Left lobe of liver (tissue), 2 donors: Measurements from ENCODE around the gene PTPRT. TPM values are rescaled to one million over a fixed set of nuclear protein-coding genes. Genes with fewer than 3 reads are reported as not detected.

Experiments
- ATAC-seq: fragments of 200-7000 bp; cut with Tn5 transposase; one replicate; pipeline ENCODE4 v1.9.1; 2020; ENCODE audit warnings: mild to moderate bottlenecking, moderate library complexity
- DNase-seq: peaks from one replicate; pipeline ENCODE4 v3.0.0-alpha.2; 2020; ENCODE audit warnings: low spot score
- total RNA-seq: library from RNA; stranded (reverse); gene quantifications from one replicate; pipeline ENCODE4 v1.2.1, GENCODE V29; 2021
- donor health status: DM: no; HTN: no; CAD: no; lungs with moderate emphysema.
- donor health status: DM: no; HTN: yes; CAD: no.

Gene PTPRT
- total RNA-seq, 1 donor from 2014 or later = 0.88 TPM

DNA sequence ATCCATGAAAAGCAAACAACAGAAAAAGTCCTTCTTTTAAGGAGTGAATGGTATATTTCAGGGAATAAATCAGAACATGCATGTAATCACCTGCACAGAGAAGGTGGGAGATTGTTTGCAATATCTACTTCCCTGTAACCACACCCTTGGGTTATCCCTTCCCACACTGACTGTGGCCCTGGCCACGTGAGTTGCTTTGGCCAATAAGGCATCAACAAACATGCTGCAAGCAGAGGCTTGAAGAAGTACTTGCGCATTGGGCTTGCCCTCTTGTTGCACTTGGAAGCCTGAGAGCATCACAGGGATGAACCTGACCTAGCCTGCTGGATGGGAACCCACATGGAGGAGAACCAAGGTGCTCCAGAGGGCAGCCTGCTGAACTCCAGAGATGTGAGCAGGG is 208.5 kb downstream of the PTPRT start:
- no peak for DNase-seq
- no peak for ATAC-seq

DNA sequence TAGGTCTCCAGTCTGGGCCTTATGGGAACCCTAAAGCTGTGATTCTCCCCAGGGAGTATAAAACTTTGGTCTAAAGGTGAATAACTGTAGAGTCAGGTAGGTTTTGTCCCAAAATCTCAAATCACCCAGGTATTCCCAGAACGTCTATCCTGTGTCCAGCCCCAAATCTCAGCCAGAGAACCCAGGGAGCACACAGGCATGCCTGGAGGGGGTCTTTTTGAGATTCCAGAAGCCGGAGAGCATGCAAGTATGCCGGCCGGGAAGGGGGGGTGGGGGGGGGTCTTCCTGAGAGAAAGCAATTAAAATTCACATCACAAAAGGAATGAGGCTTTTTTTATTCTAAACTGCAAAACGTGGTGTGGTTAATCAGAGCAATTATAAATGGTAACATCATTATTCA is 210.0 kb downstream of the PTPRT start:
- DNase-seq (no peak), ATAC-seq (no peak)

DNA sequence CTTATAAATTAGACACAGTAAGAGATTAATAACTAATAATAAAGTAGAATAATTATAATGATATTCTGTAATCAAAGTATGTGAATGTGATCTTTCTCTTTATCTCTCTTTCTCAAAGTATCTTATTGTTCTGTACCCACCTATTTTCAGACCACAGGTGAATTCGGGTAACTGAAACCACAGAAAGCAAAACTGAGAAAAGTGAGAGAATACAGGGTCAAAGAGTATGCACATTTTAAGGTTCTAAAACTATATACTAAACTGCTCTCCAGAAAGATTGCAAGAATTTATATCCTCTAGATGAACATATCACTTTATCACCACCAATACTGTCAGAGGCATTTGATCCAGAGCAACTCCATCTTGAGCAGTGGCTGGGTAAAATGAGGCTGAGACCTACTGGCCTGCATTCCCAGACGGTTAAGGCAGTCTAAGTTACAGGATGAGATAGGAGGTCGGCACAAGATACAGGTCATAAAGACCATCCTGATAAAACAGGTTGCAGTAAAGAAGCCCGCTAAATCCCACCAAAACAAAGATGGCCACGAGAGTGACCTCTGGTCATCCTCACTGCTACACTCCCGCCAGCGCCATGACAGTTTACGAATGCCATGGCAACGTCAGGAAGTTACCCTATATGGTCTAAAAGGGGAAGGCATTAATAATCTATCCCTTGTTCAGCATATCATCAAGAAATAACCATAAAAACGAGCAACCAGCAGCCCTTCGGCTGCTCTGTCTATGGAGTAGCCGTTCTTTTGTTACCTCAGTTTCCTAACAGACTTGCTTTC is 211.3 kb downstream of the PTPRT start:
- ATAC-seq (no peak), DNase-seq (no peak)

DNA sequence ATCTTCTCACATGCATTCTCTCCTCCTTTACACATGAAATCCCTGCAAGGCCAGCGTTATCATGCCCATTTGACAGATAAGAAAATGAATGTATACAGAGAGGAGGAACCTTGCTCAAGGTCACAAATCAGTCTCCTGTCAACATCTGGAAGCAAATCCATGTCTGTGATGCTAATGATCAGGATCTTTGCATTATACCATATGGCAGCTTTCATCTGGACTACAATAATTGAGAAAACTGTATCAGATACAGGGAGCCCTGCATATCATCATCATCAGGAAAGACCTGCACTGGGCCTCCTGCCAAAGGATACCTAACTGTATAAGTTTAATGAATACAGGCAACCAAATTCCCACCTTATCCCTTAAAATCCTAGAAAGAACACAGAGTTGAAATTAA is 213.7 kb downstream of the PTPRT start:
- no peak for ATAC-seq
- DNase-seq = no peak

DNA sequence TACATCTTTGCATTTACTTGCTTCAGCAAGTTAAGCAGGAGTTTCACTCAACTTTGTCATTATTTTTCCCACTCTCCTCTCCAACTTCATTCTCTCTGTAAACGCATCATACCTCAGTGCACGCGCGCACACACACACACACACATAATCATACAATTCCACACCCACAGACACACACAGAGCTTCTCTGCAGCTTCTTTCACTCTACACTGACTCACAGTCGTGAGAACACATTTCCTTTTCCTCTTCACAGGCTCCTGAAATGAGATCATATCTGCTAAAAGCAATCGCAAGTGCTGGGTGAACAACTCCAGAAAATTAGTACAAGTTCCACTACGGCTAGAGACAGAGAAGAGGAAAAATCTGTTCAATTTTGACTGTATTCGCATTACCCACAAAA is 215.4 kb downstream of the PTPRT start:
- ATAC-seq = no peak
- DNase-seq = no peak

DNA sequence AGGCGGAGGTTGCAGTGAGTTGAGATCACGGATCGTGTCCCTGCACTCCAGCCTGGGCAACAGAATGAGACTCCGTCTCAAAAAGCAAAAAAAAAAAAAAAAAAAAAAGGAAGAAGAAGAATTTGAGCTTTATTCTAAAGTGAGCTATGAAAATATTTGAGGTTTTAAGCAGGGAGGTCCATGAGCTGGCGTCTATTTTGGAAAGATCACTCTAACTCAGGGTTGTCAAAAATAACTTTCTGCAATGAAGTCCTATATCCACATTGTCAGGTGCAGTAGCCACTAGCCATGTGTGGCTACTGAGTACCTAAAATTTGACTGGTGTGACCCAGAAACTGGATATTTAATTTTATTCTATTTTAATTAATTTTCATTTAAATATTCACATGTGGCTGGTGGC is 217.1 kb downstream of the PTPRT start:
- no peak for ATAC-seq

DNA sequence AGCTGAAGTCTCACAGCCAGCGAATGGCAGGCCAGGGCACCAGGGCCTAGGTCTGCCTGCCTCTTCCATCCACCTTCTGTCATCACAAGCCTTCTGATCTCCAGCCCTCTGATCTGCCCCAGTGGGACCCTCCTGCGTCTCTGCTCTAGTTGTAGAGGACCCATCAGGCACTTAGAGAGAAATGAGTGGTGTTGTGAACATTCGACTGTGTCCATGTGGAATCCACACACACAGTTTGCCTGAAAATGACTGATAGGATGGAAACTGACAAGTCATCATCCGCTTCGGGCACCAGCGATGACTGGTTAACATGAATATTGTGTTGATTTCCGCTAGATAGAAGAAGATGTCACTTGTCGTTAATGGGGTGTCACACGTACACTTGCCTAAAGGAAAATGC is 221.0 kb downstream of the PTPRT start:
- ATAC-seq = no peak

More for the DNA sequence above, 217.1 kb downstream of the PTPRT start:
- DNase-seq = no peak

DNA sequence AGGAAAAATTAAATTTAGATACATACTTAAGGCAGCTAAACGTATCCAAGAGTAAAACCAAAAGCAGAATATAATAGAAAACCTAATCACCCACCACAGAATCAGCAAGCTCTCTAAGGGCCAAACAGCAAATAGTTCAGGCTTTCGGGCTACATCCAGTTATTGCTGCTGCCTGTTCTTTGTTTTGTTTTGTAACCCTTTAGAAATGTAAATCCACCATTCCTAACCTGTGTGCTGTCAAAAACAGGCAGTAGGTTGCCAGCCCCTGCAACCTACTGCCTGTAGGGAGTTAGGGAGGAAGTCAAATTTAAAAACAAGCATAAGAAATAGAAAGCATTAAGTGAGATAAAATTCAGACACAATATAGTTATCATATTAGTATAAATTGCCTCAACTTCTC is 225.9 kb downstream of the PTPRT start:
- ATAC-seq = no peak
- DNase-seq = no peak

More for the DNA sequence above, 221.0 kb downstream of the PTPRT start:
- no peak for DNase-seq

DNA sequence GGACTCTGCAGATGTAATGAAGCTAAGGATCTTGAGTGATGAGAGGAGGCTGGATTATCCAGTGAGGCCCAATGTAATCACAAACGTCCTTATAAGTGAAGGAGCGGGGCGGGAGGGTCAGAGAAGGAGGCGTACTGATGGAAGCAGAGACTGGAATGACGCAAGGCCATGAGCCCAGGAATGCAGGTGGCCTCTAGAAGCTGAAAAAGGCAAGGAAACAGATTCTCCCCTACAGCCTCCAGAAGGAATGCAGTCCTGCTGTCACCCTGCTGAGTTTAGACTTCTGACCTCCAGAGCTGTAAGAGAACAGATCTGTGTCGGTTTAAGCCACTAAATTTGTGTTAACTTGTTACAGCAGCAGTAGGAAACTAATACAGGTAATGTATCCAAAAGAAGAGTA is 227.9 kb downstream of the PTPRT start:
- DNase-seq (no peak), ATAC-seq (no peak)

DNA sequence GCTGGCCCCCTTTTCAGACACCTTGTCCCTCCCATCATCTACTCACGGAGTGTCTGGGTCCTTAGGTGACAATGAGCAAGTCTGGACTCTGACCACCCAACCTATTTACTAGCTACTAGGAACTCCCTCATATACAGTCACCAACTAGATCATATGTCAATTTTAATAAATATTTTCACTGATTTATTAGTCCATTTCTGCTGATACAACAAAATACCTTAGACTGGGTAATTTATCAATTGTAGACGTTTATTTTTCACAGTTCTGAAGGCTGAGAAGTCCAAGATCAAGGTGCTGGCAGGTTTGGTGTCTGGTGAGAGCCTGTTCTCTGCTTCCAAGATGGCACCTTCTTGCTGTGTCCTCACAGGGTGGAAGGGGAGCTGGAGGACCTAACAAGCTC is 229.7 kb downstream of the PTPRT start:
- ATAC-seq (no peak), DNase-seq (no peak)

DNA sequence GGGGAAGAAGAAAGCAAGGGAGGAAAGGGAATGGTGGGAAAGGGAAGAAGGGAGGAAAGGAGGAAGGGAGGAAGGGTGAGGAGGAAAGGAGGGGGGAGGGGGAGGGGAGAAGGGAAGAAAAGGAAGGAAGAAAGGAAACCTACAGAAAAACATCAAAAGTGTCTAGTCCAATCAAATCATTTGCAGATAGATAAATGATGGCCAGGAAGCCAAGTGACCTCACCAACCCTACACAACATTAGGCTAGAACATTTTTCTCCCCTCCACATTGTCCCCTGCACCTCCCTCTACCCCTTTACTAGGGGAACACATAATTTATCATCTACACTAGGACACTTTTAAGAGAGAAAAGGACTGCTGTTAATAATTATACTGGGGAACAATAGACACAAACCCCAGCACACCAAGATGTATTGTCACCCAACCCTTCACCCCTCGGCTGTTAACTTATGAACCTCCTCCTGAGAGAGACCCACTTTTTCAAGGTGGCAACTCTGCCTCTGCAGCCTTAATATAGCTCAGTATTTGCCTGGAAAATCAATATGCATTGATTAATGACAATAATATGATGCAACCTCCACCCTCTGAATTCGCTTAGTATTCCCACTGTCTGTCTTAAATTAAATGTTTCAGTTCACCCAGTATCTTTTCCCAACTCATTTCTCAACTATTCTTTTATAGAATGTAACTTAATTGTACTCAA is 231.2 kb downstream of the PTPRT start:
- ATAC-seq = no peak
- no peak for DNase-seq

DNA sequence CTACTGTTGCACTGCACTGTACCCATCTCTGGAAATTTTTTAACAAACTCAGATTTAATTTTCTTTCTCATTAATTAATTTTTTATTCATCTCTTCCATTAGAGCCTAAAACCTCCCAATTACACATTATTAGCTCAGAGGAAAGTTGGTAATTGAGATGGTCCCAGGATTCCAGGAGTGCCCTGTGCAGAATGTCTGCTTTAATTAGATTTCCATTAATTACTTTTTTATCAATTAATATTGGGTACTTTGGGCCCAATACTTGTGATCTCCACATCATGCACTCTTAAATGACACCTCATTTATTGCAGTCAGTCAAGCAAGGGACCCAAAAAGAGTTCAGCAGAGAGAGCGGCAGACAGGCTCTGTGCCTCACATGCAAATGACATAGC is 232.0 kb downstream of the PTPRT start:
- DNase-seq (no peak), ATAC-seq (no peak)

DNA sequence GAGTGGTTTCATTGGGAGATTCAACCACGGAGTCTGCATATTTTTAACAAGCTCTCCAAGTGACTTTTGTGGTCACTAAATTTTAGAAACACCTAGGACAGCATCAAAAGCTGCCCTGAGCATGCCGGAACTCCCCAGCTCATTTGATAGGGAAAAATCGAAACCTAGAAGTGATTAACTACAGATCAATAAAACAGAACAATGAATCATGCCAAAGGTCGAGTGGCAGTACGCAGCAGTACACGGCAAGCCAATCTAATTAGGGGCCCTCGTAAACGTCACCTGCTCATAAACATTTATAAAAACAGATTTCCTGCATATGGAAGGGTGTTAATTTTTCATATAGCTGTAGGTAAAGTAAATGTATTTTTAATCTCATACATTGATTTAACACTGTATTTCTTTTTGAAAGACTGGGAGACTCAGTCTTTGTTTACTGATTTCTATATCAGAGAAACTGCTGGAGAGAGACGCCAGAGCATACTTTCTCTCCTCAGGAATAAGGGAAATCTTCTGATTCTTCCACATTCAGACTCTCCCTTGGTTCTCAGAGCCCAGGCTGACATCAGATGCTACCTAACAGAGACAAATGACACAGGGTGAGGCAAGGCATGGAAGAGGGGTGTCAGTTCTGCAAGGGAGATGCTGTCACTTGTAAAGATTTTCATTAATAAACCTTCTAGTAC is 232.5 kb downstream of the PTPRT start:
- ATAC-seq (peak; percentile 72), DNase-seq (no peak)

DNA sequence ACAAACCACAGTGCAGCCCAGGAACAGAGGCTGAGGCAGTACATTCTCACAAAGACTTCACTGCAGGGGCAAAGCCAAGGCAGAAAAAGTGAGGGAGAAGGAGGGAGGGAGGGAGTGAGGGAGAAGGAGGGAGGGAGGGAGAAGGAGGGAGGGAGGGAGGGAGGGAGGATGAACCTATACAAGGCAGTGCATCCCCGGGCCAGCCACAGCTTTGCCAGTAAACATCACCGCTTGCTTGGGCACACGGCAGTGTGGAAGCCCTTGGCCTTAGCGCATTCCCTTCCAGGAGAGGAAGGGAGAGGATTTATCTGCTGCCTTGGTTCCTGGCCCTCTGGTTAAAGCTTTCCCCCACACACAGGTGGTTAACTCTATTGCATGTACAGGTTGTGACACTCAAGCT is 234.0 kb downstream of the PTPRT start:
- DNase-seq = no peak
- no peak for ATAC-seq

DNA sequence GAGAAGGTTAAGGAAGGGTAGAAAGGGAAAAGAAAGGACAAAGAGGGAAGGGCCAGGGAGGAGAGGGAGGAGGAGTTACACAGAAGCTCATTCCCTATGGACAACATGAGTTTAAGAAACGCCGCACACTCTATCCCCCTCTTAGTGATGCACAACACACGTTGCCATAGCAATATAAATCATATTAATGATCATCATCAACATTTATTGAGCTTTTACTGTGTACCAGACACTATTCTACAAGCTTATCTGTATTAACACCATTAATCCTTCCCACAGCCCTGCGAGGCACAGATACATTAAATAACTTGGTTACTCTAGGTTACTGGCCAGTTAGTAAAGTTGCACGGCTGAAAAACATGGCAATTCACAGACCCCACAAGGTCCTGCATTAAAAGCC is 234.8 kb downstream of the PTPRT start:
- no peak for DNase-seq
- ATAC-seq = no peak

DNA sequence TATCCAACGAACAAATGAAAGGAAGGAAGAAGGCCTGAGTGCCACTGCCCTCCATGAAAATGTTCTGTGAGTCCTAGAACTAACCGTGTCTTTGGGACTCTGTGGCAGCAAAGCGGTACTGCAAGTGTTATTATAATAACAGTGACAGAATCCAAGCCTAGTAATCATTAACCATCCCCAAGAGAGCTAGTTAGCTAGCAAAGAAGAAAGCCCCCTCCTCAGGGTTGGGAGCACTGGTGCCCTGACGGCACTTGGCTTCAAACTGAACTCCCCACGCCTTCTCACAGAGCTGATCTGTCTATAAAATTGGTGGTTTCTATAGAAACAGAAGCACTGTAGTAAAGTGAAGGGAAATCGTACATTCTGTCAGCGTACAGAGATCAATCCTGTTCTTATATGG is 239.8 kb downstream of the PTPRT start:
- ATAC-seq (peak; percentile 80), DNase-seq (no peak)

DNA sequence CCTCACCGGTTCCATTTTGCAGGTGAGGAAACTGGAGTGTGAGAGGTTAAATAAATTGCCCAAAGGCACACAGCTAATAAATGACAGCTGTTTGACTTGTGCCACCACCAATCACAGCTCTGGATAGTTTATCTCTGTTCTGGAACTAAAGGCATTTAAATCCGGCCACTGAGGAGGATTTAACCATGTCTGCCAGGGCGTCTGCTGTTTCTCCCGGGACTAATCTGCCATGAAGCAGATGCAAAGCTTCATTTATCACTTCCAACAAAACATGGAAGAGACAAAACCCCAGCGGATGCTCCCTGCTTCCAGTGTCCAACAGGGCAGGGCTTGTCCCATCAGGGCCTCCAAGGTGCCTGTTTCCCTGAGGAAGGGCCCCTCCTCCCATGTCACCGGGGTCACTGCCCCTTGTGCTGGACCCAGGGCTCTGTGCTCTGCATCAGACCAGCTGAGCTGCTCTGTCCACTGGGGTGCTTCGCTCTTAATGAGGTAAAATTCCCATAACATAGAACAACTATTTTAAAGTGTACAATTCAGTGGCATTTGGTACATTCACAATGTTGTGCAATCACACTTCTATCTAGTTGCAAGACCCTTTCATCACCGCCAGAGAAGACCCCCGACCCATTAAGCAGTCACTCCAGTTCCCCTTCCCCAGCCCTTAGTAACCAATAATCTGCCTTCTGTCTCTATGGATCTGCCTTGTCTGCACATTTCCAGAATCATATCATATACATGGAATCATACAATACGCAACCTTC is 244.3 kb downstream of the PTPRT start:
- DNase-seq (no peak), ATAC-seq (peak; percentile 11)

DNA sequence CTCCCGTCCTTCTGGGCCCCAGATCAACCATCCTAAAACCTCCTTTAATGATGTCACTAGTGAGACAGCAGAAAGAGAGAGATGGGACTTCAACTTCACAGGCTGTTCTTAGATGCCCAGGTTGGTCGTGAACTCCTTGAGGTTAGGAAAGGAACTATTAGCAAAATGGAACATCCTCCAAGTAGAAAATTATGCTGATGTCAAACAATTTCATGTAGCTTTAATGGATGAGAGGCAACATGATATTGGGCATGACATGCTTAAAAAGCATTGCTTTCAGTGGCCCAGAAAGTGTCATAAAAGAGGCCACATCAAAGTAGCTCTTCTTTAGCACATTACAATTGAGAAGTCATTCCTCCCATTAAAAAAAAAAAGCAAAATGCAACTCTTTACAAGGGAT is 248.1 kb downstream of the PTPRT start:
- DNase-seq (no peak), ATAC-seq (no peak)

DNA sequence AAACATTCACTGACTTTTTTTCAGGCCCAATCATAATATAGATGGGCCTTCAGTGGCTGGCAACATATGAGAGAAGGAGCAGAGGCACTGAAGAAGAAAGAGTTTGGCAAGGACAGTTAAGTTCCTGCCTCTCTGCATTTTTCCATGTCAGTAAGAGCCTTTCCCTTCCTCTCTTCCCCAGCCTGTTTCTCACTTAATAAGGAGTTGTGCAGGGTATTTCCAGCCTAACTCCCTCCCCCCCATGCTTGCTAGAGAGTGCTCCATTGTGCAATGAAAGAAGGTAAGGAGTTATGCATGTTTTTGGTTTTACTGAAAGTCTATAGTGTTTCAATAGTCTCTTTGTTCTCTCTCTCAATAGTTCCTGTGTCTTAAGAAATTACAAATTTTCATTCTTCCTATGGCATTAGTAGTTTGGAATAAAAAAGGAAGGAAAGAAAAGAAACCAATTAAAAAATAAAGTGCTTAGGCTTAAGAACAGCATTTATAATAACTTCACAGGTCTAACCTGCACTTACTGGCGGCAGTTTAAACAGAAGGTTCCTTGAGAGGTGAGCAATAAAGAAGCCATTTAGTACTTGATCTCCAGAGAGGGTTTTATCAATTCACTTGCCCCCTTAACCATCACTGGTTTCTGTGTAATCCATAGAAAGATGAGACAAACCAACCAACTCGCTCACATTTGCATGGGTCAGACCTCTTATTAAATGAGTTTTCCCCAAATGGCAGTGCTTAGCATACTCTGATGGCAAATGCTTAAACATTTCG is 251.1 kb downstream of the PTPRT start:
- no peak for DNase-seq
- ATAC-seq = no peak

DNA sequence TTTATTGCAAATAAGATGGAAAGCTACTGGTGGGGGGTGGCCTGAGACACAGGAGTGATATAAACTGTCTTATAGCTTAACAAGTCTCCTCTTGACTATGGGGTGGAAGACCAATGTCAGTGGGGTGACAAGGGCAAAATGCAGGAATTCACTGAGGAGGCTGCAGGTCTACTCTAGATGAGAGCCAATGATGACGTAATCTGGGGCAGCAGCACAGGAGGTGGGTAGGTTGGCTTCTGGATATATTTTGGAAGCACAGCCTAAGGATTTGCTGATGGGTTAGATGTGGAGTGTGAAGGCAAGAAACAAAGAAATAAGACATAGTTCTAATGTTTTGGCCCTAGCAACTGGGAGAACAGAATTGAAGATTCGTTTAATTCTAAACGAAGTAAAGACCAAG is 253.2 kb downstream of the PTPRT start:
- DNase-seq = no peak
- no peak for ATAC-seq

DNA sequence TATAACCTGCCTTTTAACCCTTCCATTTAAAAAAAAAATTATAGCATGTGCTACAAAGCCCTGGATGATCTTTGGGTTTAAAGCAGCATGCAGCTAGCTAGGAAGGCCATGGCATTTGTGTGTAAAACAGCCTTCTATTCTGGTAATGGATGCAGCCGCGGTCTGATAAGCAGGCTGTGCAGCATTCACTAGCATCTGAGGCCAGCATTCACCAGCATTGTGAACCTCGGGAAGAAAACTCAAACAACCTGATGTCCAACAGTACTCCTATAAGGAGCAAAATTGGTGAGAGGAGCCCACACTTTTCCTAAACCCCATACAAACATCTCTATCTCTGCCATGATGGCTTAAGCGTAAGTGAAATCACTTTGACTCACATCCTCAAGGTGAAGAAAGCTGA is 265.5 kb downstream of the PTPRT start:
- no peak for ATAC-seq
- no peak for DNase-seq
